CD14-positive monocyte (primary cell): ENCODE results near the gene TTC23L. TPM values are rescaled to one million over a fixed set of nuclear protein-coding genes. Genes with fewer than 3 reads are reported as not detected.

ENCODE experiments used
- DNase-seq, 3 donors: peaks; one replicate each; pipeline ENCODE4 v3.0.0-alpha.2; 2011 to 2022
- H2AFZ ChIP-seq: 2 replicates; pipeline ENCODE4 v1.6.0; 2012; ENCODE audit warnings: mild to moderate bottlenecking, low read depth, low read length, inconsistent platforms; ENCODE audit not compliant: insufficient read depth, poor library complexity, severe bottlenecking
- H3K27ac ChIP-seq, 2 donors: 1 replicate in 1 of 2; 2 replicates in 1 of 2; pipeline ENCODE4 v1.5.1; 2012 to 2013; ENCODE audit warnings: low read length in 2 of 2, control low read depth in 1 of 2, inconsistent platforms in 1 of 2, low read depth in 1 of 2, mild to moderate bottlenecking in 1 of 2
- H3K27me3 ChIP-seq, 2 donors: one replicate each; pipeline versions ENCODE4 v1.6.0 to v1.6.1; 2011 to 2013; ENCODE audit warnings: low read length in 2 of 2; ENCODE audit not compliant: control insufficient read depth in 2 of 2, insufficient read depth in 2 of 2
- H3K36me3 ChIP-seq, 2 donors: replicated peaks in 1 of 2; 1 replicate in 1 of 2; 2 replicates in 1 of 2; pipeline versions ENCODE4 v1.5.1 to v1.6.1; 2012 to 2013; ENCODE audit warnings: low read length in 2 of 2, control low read depth in 1 of 2, inconsistent platforms in 1 of 2, mild to moderate bottlenecking in 1 of 2; ENCODE audit not compliant: insufficient read depth in 2 of 2, control insufficient read depth in 1 of 2
- H3K4me1 ChIP-seq, 2 donors: 1 replicate in 1 of 2; 2 replicates in 1 of 2; pipeline versions ENCODE4 v1.5.1 to v1.6.1; 2012 to 2013; ENCODE audit warnings: low read length in 2 of 2, control low read depth in 1 of 2, inconsistent platforms in 1 of 2, mild to moderate bottlenecking in 1 of 2, moderate library complexity in 1 of 2; ENCODE audit not compliant: insufficient read depth in 2 of 2, control insufficient read depth in 1 of 2
- H3K4me2 ChIP-seq: replicated peaks from 2 replicates; pipeline ENCODE3; 2012; ENCODE audit warnings: low read length, moderate library complexity, mild to moderate bottlenecking; ENCODE audit not compliant: poor library complexity, severe bottlenecking; ENCODE audit errors: extremely low read depth
- H3K4me3 ChIP-seq, 3 experiments: fragments of 200-600 bp in 1 of 3; sonication (generic) in 1 of 3; replicated peaks in 1 of 3; 1 replicate in 2 of 3; 2 replicates in 1 of 3; pipeline ENCODE4 v1.5.1; 2011 to 2013; ENCODE audit warnings: low read length in 3 of 3, mild to moderate bottlenecking in 3 of 3, control low read depth in 2 of 3, low read depth in 2 of 3, inconsistent platforms in 1 of 3, moderate library complexity in 1 of 3
- H3K79me2 ChIP-seq: 2 replicates; pipeline ENCODE4 v1.6.0; 2012; ENCODE audit warnings: mild to moderate bottlenecking, control low read depth, inconsistent platforms, low read length, moderate library complexity; ENCODE audit not compliant: insufficient read depth
- H3K9ac ChIP-seq: 2 replicates; pipeline ENCODE4 v1.6.0; 2017; ENCODE audit warnings: low read length, mild to moderate bottlenecking; ENCODE audit not compliant: insufficient read depth, poor library complexity, severe bottlenecking
- H3K9me3 ChIP-seq, 2 donors: replicated peaks in 1 of 2; 1 replicate in 1 of 2; 2 replicates in 1 of 2; pipeline versions ENCODE4 v1.5.1 to v1.6.1; 2012 to 2013; ENCODE audit warnings: low read length in 2 of 2, control low read depth in 1 of 2; ENCODE audit not compliant: control insufficient read depth in 1 of 2, insufficient read depth in 1 of 2
- H4K20me1 ChIP-seq: 2 replicates; pipeline ENCODE4 v1.6.0; 2012; ENCODE audit warnings: mild to moderate bottlenecking, low read length, control low read depth, moderate library complexity; ENCODE audit not compliant: insufficient read depth
- H3K27ac Mint-ChIP-seq, 7 donors: one replicate each; pipeline ENCODE4 v1.8.0; 2020; ENCODE audit warnings: mild to moderate bottlenecking in 7 of 7, mixed read lengths in 7 of 7, moderate library complexity in 6 of 7, inconsistent platforms in 2 of 7
- H3K27me3 Mint-ChIP-seq, 3 donors: one replicate each; pipeline ENCODE4 v1.8.0; 2021 to 2022; ENCODE audit warnings: low read depth in 3 of 3, mild to moderate bottlenecking in 3 of 3, mixed read lengths in 3 of 3, moderate library complexity in 3 of 3, inconsistent platforms in 1 of 3
- H3K36me3 Mint-ChIP-seq, 2 donors: one replicate each; pipeline ENCODE4 v1.8.0; 2020; ENCODE audit warnings: mixed read lengths in 2 of 2, inconsistent platforms in 1 of 2, mild to moderate bottlenecking in 1 of 2
- H3K4me1 Mint-ChIP-seq: one replicate; pipeline ENCODE4 v1.8.0; 2020; ENCODE audit warnings: mild to moderate bottlenecking, mixed read lengths
- H3K4me3 Mint-ChIP-seq, 2 donors: one replicate each; pipeline ENCODE4 v1.8.0; 2020; ENCODE audit warnings: mild to moderate bottlenecking in 2 of 2, mixed read lengths in 2 of 2, moderate library complexity in 1 of 2
- H3K9me3 Mint-ChIP-seq, 7 donors: one replicate each; pipeline ENCODE4 v1.8.0; 2020 to 2022; ENCODE audit warnings: mixed read lengths in 7 of 7, mild to moderate bottlenecking in 6 of 7, moderate library complexity in 6 of 7, inconsistent platforms in 2 of 7
- WGBS: methylation state at CpG from one replicate; pipeline ENCODE4 v1.1.5; 2013; ENCODE audit warnings: missing lambda C conversion rate; ENCODE audit not compliant: insufficient coverage; 5-methylcytosine and 5-hydroxymethylcytosine counted together
- intact Hi-C, 2 donors: fragments of 100-400 bp; cut with micrococcal nuclease; formaldehyde crosslinking; loops; one replicate each; pipeline versions ENCODE4 v1.15.0 to v1.15.1; 2023
- polyA plus RNA-seq, 3 donors: library from polyadenylated mRNA; depleted of rRNA in 1 of 3; unstranded in 2 of 3; stranded (reverse) in 1 of 3; fragments of 300-500 nt in 2 of 3; fragments of >200 nt in 1 of 3; fragmentation: Illumina TruSeq in 2 of 3; gene quantifications; 1 replicate in 2 of 3; 2 replicates in 1 of 3; pipeline ENCODE4 v1.2.3, GENCODE V29; 2012 to 2021
- TF ChIP-seq, protein P1 (sequence below): fragments of 200-600 bp; IDR thresholded peaks from one replicate; pipeline ENCODE4 v1.8.0; 2022; ENCODE audit warnings: antibody characterized with exemption, mild to moderate bottlenecking

The TTC23L gene
- polyA plus RNA-seq, 3 donors: not detected

DNA sequence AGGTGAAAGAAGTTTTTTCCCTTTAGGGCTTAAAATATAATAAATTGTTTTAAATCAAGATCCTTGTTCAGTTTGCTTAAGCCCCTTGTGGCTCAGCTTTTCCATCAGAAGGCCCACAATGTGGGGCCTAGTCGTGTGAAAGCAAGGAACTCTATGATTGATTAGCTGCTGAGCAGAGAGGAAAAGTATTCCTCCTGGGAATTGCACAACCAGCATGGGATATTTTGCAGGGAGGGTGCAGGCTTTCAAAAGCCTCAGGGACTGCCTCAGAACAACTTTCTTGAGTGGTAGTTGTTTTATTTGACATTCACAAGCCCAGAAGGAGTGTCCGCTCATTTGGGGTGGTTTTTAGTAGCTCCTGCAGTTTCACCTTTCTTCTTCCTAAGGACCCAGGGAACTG is 19.8 kb downstream of the TTC23L start:
- Histone ChIP-seq H3K9ac (no peak overlapping the region), H3K27ac (no peak overlapping the region), H3K79me2 (no peaks in the 10 kb centered on the region), H3K4me2 (no peak overlapping the region), H2AFZ (no peak overlapping the region), H4K20me1 (no peaks in the 10 kb centered on the region), H3K9me3 (no peaks in the 10 kb centered on the region), H3K27me3 (no peaks in the 10 kb centered on the region), H3K36me3 (no peaks in the 10 kb centered on the region), H3K4me1 (no peaks in the 10 kb centered on the region), H3K4me3 (no peak overlapping the region)
- 83% methylated on average over 1 of the region's 2 CpGs for whole genome bisulfite sequencing
- DNase-seq: no peak
- Mint-ChIP-seq H3K9me3 (peaks cover 0 to 3% (median 0%) of the 10 kb centered on the region in 7 donors), H3K4me1 (no peaks in the 10 kb centered on the region), H3K27me3 (peaks cover 0 to 2% (median 2%) of the 10 kb centered on the region in 3 donors), H3K36me3 (no peaks in the 10 kb centered on the region), H3K4me3 (no peak overlapping the region), H3K27ac (no peak overlapping the region)
- TF ChIP-seq, protein P1, sequence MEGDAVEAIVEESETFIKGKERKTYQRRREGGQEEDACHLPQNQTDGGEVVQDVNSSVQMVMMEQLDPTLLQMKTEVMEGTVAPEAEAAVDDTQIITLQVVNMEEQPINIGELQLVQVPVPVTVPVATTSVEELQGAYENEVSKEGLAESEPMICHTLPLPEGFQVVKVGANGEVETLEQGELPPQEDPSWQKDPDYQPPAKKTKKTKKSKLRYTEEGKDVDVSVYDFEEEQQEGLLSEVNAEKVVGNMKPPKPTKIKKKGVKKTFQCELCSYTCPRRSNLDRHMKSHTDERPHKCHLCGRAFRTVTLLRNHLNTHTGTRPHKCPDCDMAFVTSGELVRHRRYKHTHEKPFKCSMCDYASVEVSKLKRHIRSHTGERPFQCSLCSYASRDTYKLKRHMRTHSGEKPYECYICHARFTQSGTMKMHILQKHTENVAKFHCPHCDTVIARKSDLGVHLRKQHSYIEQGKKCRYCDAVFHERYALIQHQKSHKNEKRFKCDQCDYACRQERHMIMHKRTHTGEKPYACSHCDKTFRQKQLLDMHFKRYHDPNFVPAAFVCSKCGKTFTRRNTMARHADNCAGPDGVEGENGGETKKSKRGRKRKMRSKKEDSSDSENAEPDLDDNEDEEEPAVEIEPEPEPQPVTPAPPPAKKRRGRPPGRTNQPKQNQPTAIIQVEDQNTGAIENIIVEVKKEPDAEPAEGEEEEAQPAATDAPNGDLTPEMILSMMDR: no peak
- intact Hi-C loops: no loop called here

DNA sequence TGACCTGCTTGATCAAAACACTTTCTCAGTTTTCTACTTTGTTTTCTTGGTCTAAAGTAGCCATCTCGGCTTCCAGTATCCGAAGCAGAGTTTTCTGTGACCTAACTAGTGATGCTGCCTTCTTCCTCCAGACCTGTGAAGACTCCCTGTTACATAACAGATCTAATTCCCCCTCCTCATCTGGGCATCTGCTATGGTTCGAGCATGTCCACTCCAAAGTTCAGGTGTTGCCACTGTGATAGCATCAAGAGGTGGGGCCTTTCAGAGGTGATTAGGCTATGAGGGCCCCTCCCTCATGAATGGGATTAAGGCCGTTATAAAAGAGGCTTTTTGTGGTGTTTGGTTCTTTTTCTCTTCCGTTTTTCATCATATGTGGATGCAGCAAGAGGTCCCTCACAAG is 20.3 kb downstream of the TTC23L start:
- Histone ChIP-seq H3K9me3 (no peaks in the 10 kb centered on the region), H3K36me3 (no peaks in the 10 kb centered on the region), H2AFZ (no peak overlapping the region), H3K4me3 (no peak overlapping the region), H3K27ac (no peak overlapping the region), H3K9ac (no peak overlapping the region), H3K4me1 (no peaks in the 10 kb centered on the region), H3K4me2 (no peak overlapping the region), H3K27me3 (no peaks in the 10 kb centered on the region), H3K79me2 (no peaks in the 10 kb centered on the region), H4K20me1 (no peaks in the 10 kb centered on the region)
- H3K36me3 Mint-ChIP-seq: no peaks in the 10 kb centered on the region
- peaks cover 0 to 3% (median 0%) of the 10 kb centered on the region in 7 donors for H3K9me3 Mint-ChIP-seq
- no peak for DNase-seq
- intact Hi-C loops: no loop called here
- 100% methylated on average over 2 of the region's 5 CpGs for WGBS
- TF ChIP-seq, protein P1: no peak
- no peak overlapping the region for H3K27ac Mint-ChIP-seq
- H3K27me3 Mint-ChIP-seq: peaks cover 0 to 2% (median 2%) of the 10 kb centered on the region in 3 donors
- H3K4me1 Mint-ChIP-seq: no peaks in the 10 kb centered on the region
- H3K4me3 Mint-ChIP-seq: no peak overlapping the region
